ENCODE results near the gene DDX50. TPM values are rescaled to one million over a fixed set of nuclear protein-coding genes. Genes with fewer than 3 reads are reported as not detected.
"Not testable (repeated sequence)": the region's sequence is repeated elsewhere in the genome, so short reads cannot be mapped to it uniquely, and the experiment has no call there.

DDX50 gene
- polyA plus RNA-seq (2013) = 68.1 TPM

GRCh38 chr10:68901105-68901927 lies at the start of gene DDX50:
TSS of gene DDX50 (plus strand) at chr10:68901315. CDS start at chr10:68901385, 70 bp downstream.
- whole genome bisulfite sequencing (ENCODE audit: insufficient coverage) = 0% methylated on average over 34 of the region's 47 CpGs
- ChIA-PET CTCF (interaction anchor here (0.9 to 1.4 kb wide), 2 partner anchors 10 to 99 kb away, joined by 3 read pairs; no protein-coding TSS in a partner anchor), POLR2A (interaction anchor here (0.9 kb wide), 1 partner anchor 192 kb away, joined by 3 read pairs; no protein-coding TSS in a partner anchor)
- peak; percentile 99 to 100 (median 100) for DNase-seq
- Histone ChIP-seq H3K27ac (ENCODE audit: insufficient read depth in 1 of 2, low read depth in 1 of 2, low read length in 2 of 2, poor library complexity in 1 of 2, severe bottlenecking in 2 of 2) (peak within 1 kb of the TSS; percentile 97 to 98), H3K36me3 (ENCODE audit: control insufficient read depth in 4 of 4, insufficient read depth in 4 of 4, low read length in 3 of 4) (peaks cover under 1 to 4% (median 2%) of the 10 kb centered on the region in 4 experiments), H3K4me3 (ENCODE audit: control insufficient read depth in 1 of 7, extremely low read depth in 1 of 7, insufficient read depth in 4 of 7, low read depth in 2 of 7, low read length in 6 of 7) (peak within 1 kb of the TSS; percentile 66 to 93 (median 88)), H3K27me3 (replicated peaks in 2 of 5; ENCODE audit: control insufficient read depth in 4 of 5, insufficient read depth in 5 of 5, low read length in 4 of 5) (no peaks in the 10 kb centered on the region), H3K9me3 (ENCODE audit: control extremely low read depth in 1 of 5, control insufficient read depth in 4 of 5, insufficient read depth in 2 of 5, low read depth in 1 of 5, low read length in 4 of 5) (no peaks in the 10 kb centered on the region), H3K4me1 (ENCODE audit: control extremely low read depth in 1 of 4, control insufficient read depth in 4 of 4, insufficient read depth in 4 of 4, low read length in 3 of 4) (peaks cover 9 to 22% (median 18%) of the 10 kb centered on the region in 4 experiments)

GRCh38 chr10:68856352-68856751 lies 44.8 kb upstream of the DDX50 start:
- H3K27me3 ChIP-seq (replicated peaks in 2 of 5; ENCODE audit: control insufficient read depth in 4 of 5, insufficient read depth in 5 of 5, low read length in 4 of 5) = no peaks in the 10 kb centered on the region
- H3K9me3 ChIP-seq (ENCODE audit: control extremely low read depth in 1 of 5, control insufficient read depth in 4 of 5, insufficient read depth in 2 of 5, low read depth in 1 of 5, low read length in 4 of 5) = peaks cover 0 to 22% (median 10%) of the 10 kb centered on the region in 5 experiments
- 89% methylated on average over 3 of the region's 6 CpGs for WGBS (ENCODE audit: insufficient coverage)
- DNase-seq = no peak
- no peaks in the 10 kb centered on the region for H3K4me1 ChIP-seq (ENCODE audit: control extremely low read depth in 1 of 4, control insufficient read depth in 4 of 4, insufficient read depth in 4 of 4, low read length in 3 of 4)
- H3K36me3 ChIP-seq (ENCODE audit: control insufficient read depth in 4 of 4, insufficient read depth in 4 of 4, low read length in 3 of 4) = no peaks in the 10 kb centered on the region
- CTCF ChIA-PET = no interaction called here
- POLR2A ChIA-PET = no interaction called here
- no peak overlapping the region for H3K27ac ChIP-seq (ENCODE audit: insufficient read depth in 1 of 2, low read depth in 1 of 2, low read length in 2 of 2, poor library complexity in 1 of 2, severe bottlenecking in 2 of 2)
- H3K4me3 ChIP-seq (ENCODE audit: control insufficient read depth in 1 of 7, extremely low read depth in 1 of 7, insufficient read depth in 4 of 7, low read depth in 2 of 7, low read length in 6 of 7) = no peak overlapping the region

- no peak for DNase-seq
- H3K36me3 ChIP-seq (ENCODE audit: control insufficient read depth in 4 of 4, insufficient read depth in 4 of 4, low read length in 3 of 4) = no peaks in the 10 kb centered on the region
- CTCF ChIA-PET = no interaction called here
- H3K9me3 ChIP-seq (ENCODE audit: control extremely low read depth in 1 of 5, control insufficient read depth in 4 of 5, insufficient read depth in 2 of 5, low read depth in 1 of 5, low read length in 4 of 5) = peaks cover 0 to 27% (median 10%) of the 10 kb centered on the region in 5 experiments
- H3K27me3 ChIP-seq (replicated peaks in 2 of 5; ENCODE audit: control insufficient read depth in 4 of 5, insufficient read depth in 5 of 5, low read length in 4 of 5) = no peaks in the 10 kb centered on the region
- POLR2A ChIA-PET = no interaction called here
- H3K4me3 ChIP-seq (ENCODE audit: control insufficient read depth in 1 of 7, extremely low read depth in 1 of 7, insufficient read depth in 4 of 7, low read depth in 2 of 7, low read length in 6 of 7) = no peak overlapping the region
- H3K27ac ChIP-seq (ENCODE audit: insufficient read depth in 1 of 2, low read depth in 1 of 2, low read length in 2 of 2, poor library complexity in 1 of 2, severe bottlenecking in 2 of 2) = no peak overlapping the region
- no CpG with 5 or more reads among the region's 2 CpGs for WGBS (ENCODE audit: insufficient coverage)
- H3K4me1 ChIP-seq (ENCODE audit: control extremely low read depth in 1 of 4, control insufficient read depth in 4 of 4, insufficient read depth in 4 of 4, low read length in 3 of 4) = no peaks in the 10 kb centered on the region
These were observed 44.1 kb upstream of the DDX50 start for GRCh38 chr10:68857005-68857404.

- 95% methylated on average over 5 of the region's 5 CpGs for WGBS (ENCODE audit: insufficient coverage)
- ChIA-PET POLR2A (no interaction called here), CTCF (no interaction called here)
- DNase-seq = peak; percentile 10 to 42 (median 33)
- no peak overlapping the region for H3K4me3 ChIP-seq (ENCODE audit: control insufficient read depth in 1 of 7, extremely low read depth in 1 of 7, insufficient read depth in 4 of 7, low read depth in 2 of 7, low read length in 6 of 7)
- H3K36me3 ChIP-seq (ENCODE audit: control insufficient read depth in 4 of 4, insufficient read depth in 4 of 4, low read length in 3 of 4) = no peaks in the 10 kb centered on the region
- H3K4me1 ChIP-seq (ENCODE audit: control extremely low read depth in 1 of 4, control insufficient read depth in 4 of 4, insufficient read depth in 4 of 4, low read length in 3 of 4) = no peaks in the 10 kb centered on the region
- H3K27me3 ChIP-seq (replicated peaks in 2 of 5; ENCODE audit: control insufficient read depth in 4 of 5, insufficient read depth in 5 of 5, low read length in 4 of 5) = no peaks in the 10 kb centered on the region
- no peak overlapping the region for H3K27ac ChIP-seq (ENCODE audit: insufficient read depth in 1 of 2, low read depth in 1 of 2, low read length in 2 of 2, poor library complexity in 1 of 2, severe bottlenecking in 2 of 2)
- H3K9me3 ChIP-seq (ENCODE audit: control extremely low read depth in 1 of 5, control insufficient read depth in 4 of 5, insufficient read depth in 2 of 5, low read depth in 1 of 5, low read length in 4 of 5) = peaks cover 0 to 39% (median 10%) of the 10 kb centered on the region in 5 experiments
These were observed 39.9 kb upstream of the DDX50 start for GRCh38 chr10:68861253-68861652.

- Histone ChIP-seq H3K27me3 (replicated peaks in 2 of 5; ENCODE audit: control insufficient read depth in 4 of 5, insufficient read depth in 5 of 5, low read length in 4 of 5) (no peaks in the 10 kb centered on the region), H3K36me3 (ENCODE audit: control insufficient read depth in 4 of 4, insufficient read depth in 4 of 4, low read length in 3 of 4) (no peaks in the 10 kb centered on the region), H3K27ac (ENCODE audit: insufficient read depth in 1 of 2, low read depth in 1 of 2, low read length in 2 of 2, poor library complexity in 1 of 2, severe bottlenecking in 2 of 2) (no peak overlapping the region), H3K9me3 (ENCODE audit: control extremely low read depth in 1 of 5, control insufficient read depth in 4 of 5, insufficient read depth in 2 of 5, low read depth in 1 of 5, low read length in 4 of 5) (peaks cover 0 to 40% (median 10%) of the 10 kb centered on the region in 5 experiments), H3K4me3 (ENCODE audit: control insufficient read depth in 1 of 7, extremely low read depth in 1 of 7, insufficient read depth in 4 of 7, low read depth in 2 of 7, low read length in 6 of 7) (no peak overlapping the region), H3K4me1 (ENCODE audit: control extremely low read depth in 1 of 4, control insufficient read depth in 4 of 4, insufficient read depth in 4 of 4, low read length in 3 of 4) (no peaks in the 10 kb centered on the region)
- POLR2A ChIA-PET = interaction anchor here (1.1 kb wide), 1 partner anchor 37 kb away, joined by 3 read pairs; the partner anchor contains the start of gene STOX1
- no CpG with 5 or more reads among the region's 1 CpG for WGBS (ENCODE audit: insufficient coverage)
- CTCF ChIA-PET = no interaction called here
- no peak for DNase-seq
These were observed 36.5 kb upstream of the DDX50 start for GRCh38 chr10:68864611-68865010.

- CTCF ChIA-PET; H3K36me3 ChIP-seq (ENCODE audit: control insufficient read depth in 4 of 4, insufficient read depth in 4 of 4, low read length in 3 of 4); H3K27ac ChIP-seq (ENCODE audit: insufficient read depth in 1 of 2, low read depth in 1 of 2, low read length in 2 of 2, poor library complexity in 1 of 2, severe bottlenecking in 2 of 2); H3K9me3 ChIP-seq (ENCODE audit: control extremely low read depth in 1 of 5, control insufficient read depth in 4 of 5, insufficient read depth in 2 of 5, low read depth in 1 of 5, low read length in 4 of 5); DNase-seq; H3K4me3 ChIP-seq (ENCODE audit: control insufficient read depth in 1 of 7, extremely low read depth in 1 of 7, insufficient read depth in 4 of 7, low read depth in 2 of 7, low read length in 6 of 7); H3K27me3 ChIP-seq (replicated peaks in 2 of 5; ENCODE audit: control insufficient read depth in 4 of 5, insufficient read depth in 5 of 5, low read length in 4 of 5); H3K4me1 ChIP-seq (ENCODE audit: control extremely low read depth in 1 of 4, control insufficient read depth in 4 of 4, insufficient read depth in 4 of 4, low read length in 3 of 4): not testable (repeated sequence)
- 93% methylated on average over 4 of the region's 8 CpGs for WGBS (ENCODE audit: insufficient coverage)
- POLR2A ChIA-PET = interaction anchor here (1.1 kb wide), 1 partner anchor 40 kb away, joined by 4 read pairs; the partner anchor contains the start of gene STOX1
These were observed 32.9 kb upstream of the DDX50 start for GRCh38 chr10:68868173-68868572.

GRCh38 chr10:68869623-68870022 lies 31.5 kb upstream of the DDX50 start:
- no peak overlapping the region for H3K4me3 ChIP-seq (ENCODE audit: control insufficient read depth in 1 of 7, extremely low read depth in 1 of 7, insufficient read depth in 4 of 7, low read depth in 2 of 7, low read length in 6 of 7)
- no peaks in the 10 kb centered on the region for H3K27me3 ChIP-seq (replicated peaks in 2 of 5; ENCODE audit: control insufficient read depth in 4 of 5, insufficient read depth in 5 of 5, low read length in 4 of 5)
- POLR2A ChIA-PET = no interaction called here
- no peaks in the 10 kb centered on the region for H3K4me1 ChIP-seq (ENCODE audit: control extremely low read depth in 1 of 4, control insufficient read depth in 4 of 4, insufficient read depth in 4 of 4, low read length in 3 of 4)
- no peaks in the 10 kb centered on the region for H3K36me3 ChIP-seq (ENCODE audit: control insufficient read depth in 4 of 4, insufficient read depth in 4 of 4, low read length in 3 of 4)
- no peak for DNase-seq
- peaks cover 0 to 4% (median 0%) of the 10 kb centered on the region in 5 experiments for H3K9me3 ChIP-seq (ENCODE audit: control extremely low read depth in 1 of 5, control insufficient read depth in 4 of 5, insufficient read depth in 2 of 5, low read depth in 1 of 5, low read length in 4 of 5)
- WGBS (ENCODE audit: insufficient coverage) = 100% methylated on average over 1 of the region's 2 CpGs
- no peak overlapping the region for H3K27ac ChIP-seq (ENCODE audit: insufficient read depth in 1 of 2, low read depth in 1 of 2, low read length in 2 of 2, poor library complexity in 1 of 2, severe bottlenecking in 2 of 2)
- CTCF ChIA-PET = no interaction called here

Data from common myeloid progenitor, CD34-positive (primary cell).